ENCODE data around the gene KCNK4.

KCNK4 gene

GRCh38 chr11:64327993-64328392 lies 36.9 kb downstream of the KCNK4 start:
- no peak for DNase-seq (ENCODE audit: low spot score)

- no peak for DNase-seq (ENCODE audit: low spot score)
These were observed 39.8 kb downstream of the KCNK4 start for GRCh38 chr11:64330888-64331287.

- peak; percentile 79 for DNase-seq (ENCODE audit: low spot score)
These were observed 40.7 kb downstream of the KCNK4 start for GRCh38 chr11:64331569-64332371.

GRCh38 chr11:64333556-64333955 lies 42.5 kb downstream of the KCNK4 start:
- no peak for DNase-seq (ENCODE audit: low spot score)

GRCh38 chr11:64334764-64335735 lies 43.9 kb downstream of the KCNK4 start:
- no peak for DNase-seq (ENCODE audit: low spot score)

- no peak for DNase-seq (ENCODE audit: low spot score)
These were observed 46.6 kb downstream of the KCNK4 start for GRCh38 chr11:64337538-64338249.

- DNase-seq (ENCODE audit: low spot score): no peak
These were observed 47.6 kb downstream of the KCNK4 start for GRCh38 chr11:64338716-64339115.

GRCh38 chr11:64339286-64339685 lies 48.2 kb downstream of the KCNK4 start:
- no peak for DNase-seq (ENCODE audit: low spot score)

GRCh38 chr11:64339754-64340408 lies 48.8 kb downstream of the KCNK4 start, which contains the start of gene CCDC88B:
TSS of gene CCDC88B (plus strand) at chr11:64340204. CDS start at chr11:64340267, 63 bp downstream.
- peak; percentile 87 for DNase-seq (ENCODE audit: low spot score)

- DNase-seq (ENCODE audit: low spot score): peak; percentile 68
These were observed 49.7 kb downstream of the KCNK4 start for GRCh38 chr11:64340671-64341335.

GRCh38 chr11:64341429-64341828 lies 50.3 kb downstream of the KCNK4 start:
- DNase-seq (ENCODE audit: low spot score): no peak

- DNase-seq (ENCODE audit: low spot score): peak; percentile 90
These were observed 51.0 kb downstream of the KCNK4 start for GRCh38 chr11:64341851-64342791.

- no peak for DNase-seq (ENCODE audit: low spot score)
These were observed 52.0 kb downstream of the KCNK4 start for GRCh38 chr11:64342869-64343745.

- no peak for DNase-seq (ENCODE audit: low spot score)
These were observed 52.9 kb downstream of the KCNK4 start for GRCh38 chr11:64343767-64344559.

GRCh38 chr11:64344787-64345186 lies 53.7 kb downstream of the KCNK4 start:
- DNase-seq (ENCODE audit: low spot score): no peak

- no peak for DNase-seq (ENCODE audit: low spot score)
These were observed 56.2 kb downstream of the KCNK4 start for GRCh38 chr11:64347193-64347867.

GRCh38 chr11:64348383-64349024 lies 57.4 kb downstream of the KCNK4 start:
- no peak for DNase-seq (ENCODE audit: low spot score)
